ENCODE data around the gene ABHD15.

Gene ABHD15, protein sequence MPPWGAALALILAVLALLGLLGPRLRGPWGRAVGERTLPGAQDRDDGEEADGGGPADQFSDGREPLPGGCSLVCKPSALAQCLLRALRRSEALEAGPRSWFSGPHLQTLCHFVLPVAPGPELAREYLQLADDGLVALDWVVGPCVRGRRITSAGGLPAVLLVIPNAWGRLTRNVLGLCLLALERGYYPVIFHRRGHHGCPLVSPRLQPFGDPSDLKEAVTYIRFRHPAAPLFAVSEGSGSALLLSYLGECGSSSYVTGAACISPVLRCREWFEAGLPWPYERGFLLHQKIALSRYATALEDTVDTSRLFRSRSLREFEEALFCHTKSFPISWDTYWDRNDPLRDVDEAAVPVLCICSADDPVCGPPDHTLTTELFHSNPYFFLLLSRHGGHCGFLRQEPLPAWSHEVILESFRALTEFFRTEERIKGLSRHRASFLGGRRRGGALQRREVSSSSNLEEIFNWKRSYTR

GRCh38 chr17:29566473-29567303 lies at the start of gene ABHD15:
Gene ABHD15 (minus strand): TSS chr17:29567037. CDS start chr17:29566966, 71 bp downstream.
- peak; percentile 81 for DNase-seq

DNA sequence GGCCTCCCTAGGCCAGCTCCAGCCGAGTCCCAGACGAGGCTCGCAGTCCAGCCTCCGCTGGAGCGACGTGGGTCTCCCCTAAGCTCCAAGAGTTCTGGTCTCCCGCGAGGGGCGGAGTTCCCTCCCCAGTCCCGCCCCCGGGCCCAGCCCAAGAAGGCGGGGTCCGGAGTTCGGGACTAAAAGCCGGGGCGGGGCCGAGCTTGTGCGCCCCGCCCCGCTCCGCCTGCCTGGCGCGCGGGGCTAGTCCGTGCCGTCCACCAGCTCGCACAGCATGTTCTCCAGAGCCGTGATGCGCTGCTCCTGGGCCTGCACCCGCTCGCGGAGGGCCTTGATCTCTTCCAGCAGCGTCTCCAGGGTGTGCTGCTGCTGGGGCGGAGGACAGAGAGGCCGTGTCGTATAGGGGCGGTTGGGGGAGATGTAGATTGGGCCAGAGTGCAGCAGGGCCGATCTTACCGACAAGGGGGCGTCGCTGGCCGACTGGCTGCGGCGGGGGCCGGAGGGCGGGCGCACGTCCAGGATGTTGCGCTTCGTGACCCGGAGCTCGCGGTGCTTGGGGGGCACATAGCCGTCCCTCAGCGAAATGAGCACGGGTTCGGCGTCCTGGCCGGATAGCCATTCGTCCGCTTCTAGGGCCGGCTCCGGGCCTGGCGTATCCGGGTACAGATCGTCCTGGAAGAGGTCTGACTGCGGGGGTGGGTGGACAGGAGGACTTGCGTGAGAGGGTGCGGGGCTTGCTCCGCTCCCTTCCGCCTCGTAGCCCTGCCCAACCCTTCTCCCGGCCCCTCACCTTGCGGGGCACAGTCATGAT lies 48.9 kb upstream of the ABHD15 start:
- no peak for DNase-seq

GRCh38 chr17:29615048-29615385 lies 48.2 kb upstream of the ABHD15 start:
- DNase-seq, result no peak

DNA sequence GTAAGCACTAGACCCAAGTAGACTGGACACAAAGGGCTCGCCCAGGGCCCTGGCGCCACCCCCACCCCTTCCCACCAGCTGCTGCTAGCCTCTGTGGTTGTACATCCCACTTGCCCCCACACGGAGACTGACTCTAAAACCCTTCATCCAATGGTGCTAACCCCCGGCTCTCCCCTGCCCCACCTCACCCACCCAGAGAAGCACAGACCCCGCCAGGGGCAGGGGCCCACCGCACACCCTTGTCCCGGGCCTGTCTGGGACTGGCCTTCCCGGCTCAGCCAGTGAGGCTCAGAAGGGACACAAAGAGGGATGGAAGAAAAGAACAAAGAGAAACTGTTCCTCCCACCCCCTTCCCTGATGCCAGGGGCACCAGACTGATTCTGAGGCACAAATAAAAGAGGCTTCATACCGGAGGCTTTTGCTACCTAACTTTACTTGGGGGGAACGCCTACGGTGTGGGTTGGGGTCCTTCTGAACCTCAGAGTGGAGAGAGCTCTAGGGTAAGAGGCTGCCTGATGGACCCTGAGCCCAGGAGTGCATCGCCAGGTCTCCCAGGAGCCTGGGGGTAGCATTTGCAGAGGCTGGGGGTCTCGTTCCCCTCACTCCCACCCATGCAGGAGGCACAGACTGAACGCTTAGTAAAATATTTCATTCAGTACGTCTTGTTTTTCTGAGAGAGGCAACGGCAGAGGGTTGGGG lies 47.7 kb upstream of the ABHD15 start:
- DNase-seq, result no peak

- no peak for DNase-seq
Observed at GRCh38 chr17:29613856-29614255, 47.0 kb upstream of the ABHD15 start.

- DNase-seq, result no peak
Observed at GRCh38 chr17:29613352-29613837, 46.6 kb upstream of the ABHD15 start.

GRCh38 chr17:29612404-29613280 lies 45.8 kb upstream of the ABHD15 start:
- DNase-seq, result no peak

GRCh38 chr17:29612094-29612403 lies 45.2 kb upstream of the ABHD15 start:
- DNase-seq, result no peak

- no peak for DNase-seq
Observed at GRCh38 chr17:29611351-29612093, 44.7 kb upstream of the ABHD15 start.

DNA sequence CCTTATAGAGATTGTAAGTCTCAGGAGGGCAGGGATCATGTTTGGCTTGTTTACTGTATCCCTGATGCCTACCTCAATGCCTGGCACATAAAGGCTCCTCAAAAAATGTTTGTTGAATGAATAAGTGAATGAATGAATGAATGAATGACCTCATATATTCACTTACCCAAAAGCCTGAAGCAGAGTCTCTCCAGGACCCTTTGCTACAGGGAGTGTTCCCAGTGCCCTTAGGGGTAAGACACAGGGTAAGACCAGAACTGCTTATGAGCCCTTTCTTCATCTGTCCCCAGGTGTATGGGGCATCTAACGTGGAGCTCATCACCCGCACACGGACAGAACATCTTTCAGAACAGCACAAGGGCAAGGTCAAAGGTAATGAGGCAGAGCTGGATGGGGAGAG lies 43.6 kb upstream of the ABHD15 start:
- DNase-seq, result no peak

- DNase-seq, result no peak
Observed at GRCh38 chr17:29608986-29609385, 42.1 kb upstream of the ABHD15 start.

DNA sequence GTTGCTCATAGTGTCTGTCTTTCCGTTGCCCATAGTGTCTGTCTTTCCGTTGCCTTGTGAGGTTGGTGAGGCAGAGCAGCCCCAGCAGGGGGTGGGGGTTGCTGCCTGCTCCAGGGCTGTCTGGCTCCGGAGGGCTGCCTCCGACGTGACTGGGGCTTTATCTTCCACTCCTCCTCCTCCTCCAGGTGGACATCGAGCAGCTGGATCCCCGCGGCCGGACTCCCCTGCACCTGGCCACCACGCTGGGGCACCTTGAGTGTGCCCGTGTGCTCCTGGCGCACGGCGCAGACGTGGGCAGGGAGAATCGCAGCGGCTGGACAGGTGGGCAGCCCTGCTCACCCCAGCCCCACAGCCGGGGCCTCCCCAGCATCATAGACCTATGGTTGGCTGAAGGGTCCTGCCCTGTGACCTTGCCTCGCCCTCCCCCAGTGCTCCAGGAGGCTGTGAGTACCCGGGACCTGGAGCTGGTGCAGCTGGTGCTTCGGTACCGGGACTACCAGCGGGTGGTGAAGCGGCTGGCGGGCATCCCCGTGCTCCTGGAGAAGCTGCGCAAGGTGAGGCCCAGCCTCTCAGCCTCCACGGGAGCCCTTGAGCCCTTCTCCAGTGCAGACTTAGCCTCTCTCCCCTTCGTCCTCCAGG lies 40.8 kb upstream of the ABHD15 start:
- DNase-seq, result no peak

DNA sequence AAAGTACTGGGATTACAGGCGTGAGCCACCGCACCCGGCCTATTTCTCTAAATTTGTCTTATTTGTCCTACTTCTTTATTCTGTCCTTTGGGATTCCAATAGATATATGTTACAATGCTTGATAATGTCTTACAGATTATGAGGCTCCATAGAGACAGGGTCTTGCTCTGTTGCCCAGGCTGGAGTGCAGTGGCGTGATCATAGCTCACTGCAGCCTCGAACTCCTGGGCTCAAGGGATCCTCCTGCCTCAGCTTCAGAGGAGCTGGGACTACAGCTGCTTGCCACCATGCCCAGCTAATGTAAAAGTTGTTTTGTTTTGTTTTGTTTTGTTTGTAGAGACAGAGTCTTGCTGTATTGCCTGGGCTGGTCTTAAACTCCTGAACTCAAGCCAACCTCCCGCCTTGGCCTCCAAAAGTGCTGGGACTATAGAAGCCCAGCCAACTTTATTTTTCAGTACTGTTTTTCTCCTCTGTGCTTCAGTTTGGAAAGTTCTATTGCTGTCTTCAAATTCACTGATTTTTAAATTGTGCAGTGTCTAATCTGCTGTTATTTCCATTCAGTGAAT lies 36.4 kb upstream of the ABHD15 start:
- no peak for DNase-seq

DNA sequence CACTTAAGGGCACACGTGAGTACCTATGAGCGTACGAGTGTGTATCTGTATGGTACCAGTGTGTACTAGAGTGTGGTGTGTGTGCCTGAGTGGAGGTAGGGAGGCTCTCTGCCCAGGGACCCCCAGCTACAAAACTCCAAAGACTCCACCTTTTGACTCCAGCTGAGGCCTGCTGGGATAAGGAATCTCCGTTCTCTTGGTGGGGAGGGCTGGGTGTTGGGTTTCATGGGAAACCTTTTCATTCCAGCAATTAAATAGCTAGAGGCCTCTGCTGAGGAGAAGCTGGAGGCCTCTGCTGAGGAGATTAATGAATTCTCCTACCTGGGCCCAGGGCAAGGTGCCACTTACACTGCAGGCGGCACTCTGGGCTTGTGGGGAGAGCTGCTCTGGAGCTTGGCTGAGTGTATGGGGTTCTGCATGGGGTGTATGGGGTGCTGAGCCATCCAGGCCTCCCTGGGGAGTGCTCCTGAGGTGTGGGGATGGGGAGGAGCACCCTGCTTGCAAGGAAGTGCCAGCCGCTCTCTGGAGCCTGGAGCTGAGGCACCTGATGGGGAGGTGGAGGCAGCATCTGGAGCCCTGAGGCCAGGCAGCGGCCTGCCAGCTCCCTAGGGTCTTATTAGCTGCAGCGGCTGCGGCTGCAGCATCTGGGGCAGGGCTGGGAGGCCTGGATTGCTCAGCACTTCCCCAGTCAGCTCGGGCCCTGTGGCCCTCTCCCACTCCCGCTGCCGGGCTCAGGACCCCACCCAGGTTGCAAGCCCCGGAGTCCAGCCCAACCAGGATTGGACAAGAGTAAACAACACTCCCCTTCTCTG lies 30.7 kb upstream of the ABHD15 start:
- DNase-seq, result no peak

- DNase-seq, result no peak
Observed at GRCh38 chr17:29596811-29597210, 30.0 kb upstream of the ABHD15 start.

DNA sequence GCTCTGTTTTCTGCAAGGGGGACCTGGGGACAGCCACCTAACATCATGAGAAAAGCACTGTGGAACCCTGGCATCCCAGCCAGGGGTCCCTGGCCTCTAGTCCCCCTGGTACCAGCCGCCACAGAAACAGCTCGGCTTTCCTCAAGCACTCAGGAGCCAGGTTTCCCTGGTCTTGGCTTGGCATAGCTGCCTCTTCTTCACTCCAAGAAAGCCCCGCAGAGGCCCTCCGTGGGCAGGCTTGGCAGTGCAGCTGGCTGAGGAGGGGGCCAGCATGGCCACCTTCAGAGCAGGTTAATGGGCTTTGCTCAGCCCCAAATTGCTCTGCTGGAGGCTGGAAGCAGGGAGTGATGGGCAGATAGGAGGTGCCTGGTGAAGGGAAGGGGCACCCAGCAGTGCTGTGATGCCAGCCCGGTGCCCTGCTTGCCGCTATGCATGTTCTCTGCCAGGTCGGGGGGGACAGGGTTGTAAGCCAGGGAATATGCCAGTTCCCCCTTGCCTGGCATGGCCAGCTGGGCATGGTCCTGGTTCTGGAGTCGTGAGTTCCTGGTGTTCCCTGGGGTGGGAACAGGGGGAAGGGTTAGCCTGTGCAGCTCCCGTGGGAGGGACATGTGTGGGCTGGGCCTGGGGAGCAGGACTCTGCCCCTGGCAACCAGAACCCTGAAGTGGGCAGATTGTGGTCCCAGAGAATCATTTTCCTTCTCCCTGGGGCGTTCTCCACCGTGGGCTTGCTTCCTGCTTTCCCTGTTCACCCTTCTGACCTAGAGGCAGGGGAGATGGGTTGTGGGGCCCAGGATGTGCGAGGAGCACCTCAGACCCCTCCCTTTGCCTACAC lies 29.3 kb upstream of the ABHD15 start:
- DNase-seq, result no peak

DNA sequence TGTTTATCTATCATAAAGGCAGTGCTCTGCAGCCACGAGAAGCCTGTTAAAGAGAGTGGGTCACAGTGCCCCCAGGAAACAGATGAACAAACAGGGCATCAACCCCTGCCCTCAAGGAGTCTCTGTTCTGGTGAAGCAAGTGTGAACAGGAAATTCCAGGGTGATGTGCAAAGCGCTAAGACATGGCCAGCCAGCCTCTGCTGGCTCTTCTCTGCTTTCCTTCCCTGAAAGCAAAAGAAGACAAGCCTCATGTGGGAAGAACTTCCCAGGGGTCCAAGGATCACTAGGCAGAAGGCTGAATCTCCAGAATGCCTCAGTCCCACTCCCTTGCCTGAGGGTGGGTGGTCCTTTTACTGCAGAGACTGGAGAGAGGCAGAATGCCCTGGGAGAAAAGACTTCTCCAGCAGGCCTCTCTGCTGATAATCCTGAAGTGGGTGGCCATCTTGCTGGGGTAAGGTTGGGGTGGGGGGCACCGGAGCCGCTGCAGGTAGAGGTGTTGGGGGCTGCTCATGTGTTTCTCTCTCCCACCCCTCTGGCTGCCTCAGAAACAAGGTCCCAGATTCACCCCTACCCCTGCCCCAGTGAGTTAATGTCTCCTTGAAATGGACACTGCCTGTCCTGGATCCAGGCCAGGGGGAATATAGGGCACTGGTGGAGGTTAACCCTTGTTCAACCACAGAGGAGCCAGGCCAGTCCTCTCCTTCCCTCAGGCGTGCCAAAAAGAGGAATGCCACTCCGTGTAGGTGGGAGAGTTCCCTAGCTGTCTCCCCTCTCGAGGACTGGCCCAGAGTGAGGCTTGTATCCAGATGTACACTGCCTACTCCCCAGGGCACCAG lies 28.5 kb upstream of the ABHD15 start:
- no peak for DNase-seq
